GM21723 (cell line): ENCODE results near the gene CRELD2.

ENCODE experiments used
- ATAC-seq: cut with Tn5 transposase; IDR thresholded peaks from one replicate; pipeline ENCODE4 v1.9.1; 2021; ENCODE audit warnings: mild to moderate bottlenecking, moderate library complexity; ENCODE audit not compliant: unreplicated experiment

Gene CRELD2

GRCh38 chr22:49955581-49956417 is 37.4 kb downstream of the CRELD2 start:
- ATAC-seq, result no peak

GRCh38 chr22:49956418-49956770 is 38.0 kb downstream of the CRELD2 start:
- no peak for ATAC-seq

GRCh38 chr22:49956914-49957825 is 38.7 kb downstream of the CRELD2 start:
- ATAC-seq, result no peak

- no peak for ATAC-seq
Observed at GRCh38 chr22:49957826-49958365, 39.5 kb downstream of the CRELD2 start.

GRCh38 chr22:49958366-49958921 is 40.0 kb downstream of the CRELD2 start:
- no peak for ATAC-seq

GRCh38 chr22:49958931-49959781 is 40.7 kb downstream of the CRELD2 start:
- no peak for ATAC-seq

GRCh38 chr22:49959782-49960158 is 41.3 kb downstream of the CRELD2 start:
- peak; percentile 2 for ATAC-seq

GRCh38 chr22:49960159-49961004 is 41.9 kb downstream of the CRELD2 start, which contains the start of gene PIM3:
Gene PIM3 (plus strand): TSS chr22:49960772. CDS start chr22:49960948, 176 bp downstream.
- ATAC-seq, result peak; percentile 57

- ATAC-seq, result no peak
Observed at GRCh38 chr22:49961005-49961600, 42.7 kb downstream of the CRELD2 start.

GRCh38 chr22:49961601-49962011 is 43.2 kb downstream of the CRELD2 start:
- no peak for ATAC-seq

GRCh38 chr22:49962012-49962750 is 43.7 kb downstream of the CRELD2 start:
- ATAC-seq, result no peak

GRCh38 chr22:49962751-49963646 is 44.6 kb downstream of the CRELD2 start:
- ATAC-seq, result no peak

- ATAC-seq, result no peak
Observed at GRCh38 chr22:49963647-49964026, 45.2 kb downstream of the CRELD2 start.

GRCh38 chr22:49964136-49965090 is 46.0 kb downstream of the CRELD2 start:
- no peak for ATAC-seq

- ATAC-seq, result no peak
Observed at GRCh38 chr22:49965091-49966040, 46.9 kb downstream of the CRELD2 start.
